Measurements from ENCODE around the gene FSIP1.

Gene FSIP1

DNA sequence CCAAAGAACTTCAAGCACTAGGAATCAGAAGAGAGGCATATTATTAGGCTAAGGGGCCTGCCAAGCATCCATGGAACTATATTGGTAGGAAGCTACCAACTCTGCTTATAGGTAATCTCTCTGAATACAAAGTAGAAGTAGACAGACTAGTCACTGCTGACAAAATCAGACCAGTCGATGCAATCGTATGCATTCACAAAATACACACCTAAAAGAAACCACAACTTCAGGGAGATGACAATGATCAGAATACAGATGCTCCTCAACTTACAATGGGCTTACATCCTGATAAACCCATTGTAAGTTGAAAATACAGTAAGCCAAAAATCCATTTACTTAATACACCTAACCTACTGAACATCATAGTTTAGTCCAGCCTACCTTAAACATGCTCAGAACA, 94.7 kb downstream of the FSIP1 start:
- no peak for DNase-seq (ENCODE audit: low read depth, low spot score)
- POLR2A ChIA-PET: no interaction called here
- TF ChIP-seq, protein P1, sequence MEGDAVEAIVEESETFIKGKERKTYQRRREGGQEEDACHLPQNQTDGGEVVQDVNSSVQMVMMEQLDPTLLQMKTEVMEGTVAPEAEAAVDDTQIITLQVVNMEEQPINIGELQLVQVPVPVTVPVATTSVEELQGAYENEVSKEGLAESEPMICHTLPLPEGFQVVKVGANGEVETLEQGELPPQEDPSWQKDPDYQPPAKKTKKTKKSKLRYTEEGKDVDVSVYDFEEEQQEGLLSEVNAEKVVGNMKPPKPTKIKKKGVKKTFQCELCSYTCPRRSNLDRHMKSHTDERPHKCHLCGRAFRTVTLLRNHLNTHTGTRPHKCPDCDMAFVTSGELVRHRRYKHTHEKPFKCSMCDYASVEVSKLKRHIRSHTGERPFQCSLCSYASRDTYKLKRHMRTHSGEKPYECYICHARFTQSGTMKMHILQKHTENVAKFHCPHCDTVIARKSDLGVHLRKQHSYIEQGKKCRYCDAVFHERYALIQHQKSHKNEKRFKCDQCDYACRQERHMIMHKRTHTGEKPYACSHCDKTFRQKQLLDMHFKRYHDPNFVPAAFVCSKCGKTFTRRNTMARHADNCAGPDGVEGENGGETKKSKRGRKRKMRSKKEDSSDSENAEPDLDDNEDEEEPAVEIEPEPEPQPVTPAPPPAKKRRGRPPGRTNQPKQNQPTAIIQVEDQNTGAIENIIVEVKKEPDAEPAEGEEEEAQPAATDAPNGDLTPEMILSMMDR (IDR thresholded peaks at IDR 0.05; ENCODE audit: insufficient read depth, low read length, missing control alignments): no peak
- CTCF ChIA-PET: interaction anchor here (1.1 to 11.8 kb wide), 3 partner anchors 12 to 84 kb away, joined by 3 to 288 read pairs (median 48); no protein-coding TSS in a partner anchor
- H3K4me3 ChIP-seq (ENCODE audit: low read depth, low read length): no peak overlapping the region

DNA sequence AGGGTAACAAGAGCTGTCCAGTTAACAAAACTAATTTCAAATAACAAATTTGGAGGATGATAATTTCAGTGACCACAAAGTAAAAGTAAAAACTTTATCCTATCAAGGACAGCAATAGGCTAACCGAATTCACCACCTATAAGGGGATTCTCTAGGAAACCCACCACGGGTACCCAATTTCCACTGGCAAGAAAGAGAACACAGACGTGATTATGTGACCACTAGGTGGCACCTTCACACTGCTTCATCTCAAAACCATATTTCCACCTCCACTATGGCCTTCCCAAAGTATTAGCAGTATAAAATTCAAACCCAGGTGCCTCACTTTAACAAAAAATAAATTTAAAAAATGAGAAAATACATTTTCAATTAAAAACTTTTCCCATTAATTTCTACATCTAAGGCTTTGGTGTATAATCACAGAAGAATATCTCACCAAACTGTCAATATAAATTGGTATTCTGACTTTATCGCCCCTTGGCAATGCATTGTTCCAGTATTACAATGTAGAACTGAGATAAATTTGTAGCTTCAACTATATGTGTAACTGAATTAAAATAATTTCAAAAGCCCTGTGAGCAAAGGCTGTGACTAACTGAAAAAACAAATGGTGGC, 96.5 kb downstream of the FSIP1 start:
- TF ChIP-seq, protein P1 (IDR thresholded peaks at IDR 0.05; ENCODE audit: insufficient read depth, low read length, missing control alignments): peak; percentile 69
- POLR2A ChIA-PET: no interaction called here
- CTCF ChIA-PET: interaction anchor here (0.7 to 11.8 kb wide), 42 partner anchors 9 to 544 kb away, joined by 3 to 288 read pairs (median 4); partner anchors contain the start of gene FSIP1
- no peak overlapping the region for H3K4me3 ChIP-seq (ENCODE audit: low read depth, low read length)
- no peak for DNase-seq (ENCODE audit: low read depth, low spot score)

DNA sequence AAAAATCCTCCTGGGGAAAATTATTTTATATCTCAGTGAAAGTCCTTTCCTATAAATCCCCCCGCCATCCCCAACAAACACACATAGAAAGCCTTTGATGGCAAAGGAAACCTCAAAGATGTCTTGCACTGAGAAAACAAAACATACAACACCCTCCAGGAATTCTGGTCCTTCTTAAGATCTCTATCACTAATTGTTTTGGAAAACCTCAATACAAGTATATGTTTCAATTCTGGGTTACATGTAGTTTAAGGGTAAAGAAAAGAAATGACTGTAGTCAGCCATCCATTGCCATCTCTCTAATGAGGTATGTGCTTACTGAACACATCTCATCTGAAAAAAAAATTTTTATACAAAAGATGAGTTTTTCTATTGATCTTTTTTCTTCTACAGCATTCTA, 97.3 kb downstream of the FSIP1 start:
- H3K4me3 ChIP-seq (ENCODE audit: low read depth, low read length): no peak overlapping the region
- ChIA-PET POLR2A (no interaction called here), CTCF (interaction anchor here (0.7 to 11.8 kb wide), 35 partner anchors 8 to 977 kb away, joined by 3 to 288 read pairs (median 5); partner anchors contain the start of gene FSIP1)
- TF ChIP-seq, protein P1 (IDR thresholded peaks at IDR 0.05; ENCODE audit: insufficient read depth, low read length, missing control alignments): no peak
- DNase-seq (ENCODE audit: low read depth, low spot score): no peak

DNA sequence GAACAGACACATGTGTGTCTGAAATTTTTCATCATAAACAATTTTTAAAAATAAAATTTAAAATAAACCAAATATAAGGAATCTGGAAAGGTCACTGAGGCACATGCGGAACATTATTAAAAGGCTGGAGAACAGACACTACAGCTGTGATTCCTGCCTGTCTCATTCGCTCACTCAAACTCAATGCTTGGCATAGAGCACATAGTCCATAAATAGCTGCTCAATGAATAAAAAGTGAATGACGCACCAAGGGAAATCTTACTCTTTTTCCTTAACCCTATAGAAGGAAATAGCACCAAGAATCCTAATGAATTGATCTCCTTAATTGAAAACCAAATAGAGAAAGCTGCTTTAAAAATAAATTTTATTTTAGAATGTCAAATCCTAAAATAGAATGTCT, 98.4 kb downstream of the FSIP1 start:
- POLR2A ChIA-PET: no interaction called here
- CTCF ChIA-PET: interaction anchor here (1.0 to 11.8 kb wide), 9 partner anchors 8 to 103 kb away, joined by 3 to 288 read pairs (median 3); partner anchors contain the start of gene FSIP1
- no peak overlapping the region for H3K4me3 ChIP-seq (ENCODE audit: low read depth, low read length)
- TF ChIP-seq, protein P1 (IDR thresholded peaks at IDR 0.05; ENCODE audit: insufficient read depth, low read length, missing control alignments): no peak
- no peak for DNase-seq (ENCODE audit: low read depth, low spot score)

DNA sequence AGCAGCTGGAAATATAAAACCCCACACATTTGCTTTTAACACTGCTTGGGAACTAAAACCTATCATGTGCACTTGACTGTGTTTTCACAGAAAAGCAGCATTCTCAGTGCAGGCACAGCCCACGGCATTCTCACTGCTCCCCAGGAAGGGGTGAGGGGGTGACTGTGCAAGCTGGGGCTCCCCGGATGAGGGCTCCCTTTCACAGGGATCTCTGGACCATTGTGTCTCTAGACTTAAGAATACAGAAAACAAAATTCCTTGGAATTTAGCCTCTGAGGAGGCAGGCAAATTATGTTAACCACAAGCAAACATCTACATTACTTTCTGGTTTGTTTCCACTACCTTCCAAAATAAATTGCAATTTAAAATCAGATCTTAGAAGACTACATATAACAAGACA, 100.3 kb downstream of the FSIP1 start:
- ChIA-PET POLR2A (no interaction called here), CTCF (interaction anchor here (1.1 to 11.8 kb wide), 3 partner anchors 25 to 74 kb away, joined by 3 to 288 read pairs (median 3); no protein-coding TSS in a partner anchor)
- DNase-seq (ENCODE audit: low read depth, low spot score): peak; percentile 44

DNA sequence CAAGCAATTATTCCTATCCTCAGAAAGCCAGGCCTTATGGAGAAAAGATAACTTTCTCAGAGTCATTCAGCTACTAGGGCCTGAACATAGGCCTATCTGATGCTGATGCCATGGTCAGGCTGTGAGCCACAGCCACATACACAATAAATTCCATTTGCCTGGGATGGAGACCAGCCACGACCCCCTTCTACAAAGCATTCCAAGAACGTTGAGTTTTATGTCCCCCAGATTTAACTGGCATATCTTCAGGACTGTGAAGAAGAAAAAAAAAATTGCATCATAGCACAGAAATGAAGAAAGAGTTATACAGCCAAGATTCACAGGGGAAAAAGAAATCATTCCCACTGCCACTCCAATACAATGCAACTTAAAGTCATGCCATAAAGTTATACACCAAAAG, 101.8 kb downstream of the FSIP1 start:
- peak; percentile 80 for DNase-seq (ENCODE audit: low read depth, low spot score)
- CTCF ChIA-PET: interaction anchor here (1.3 to 11.8 kb wide), 2 partner anchors 57 to 75 kb away, joined by 7 to 288 read pairs; no protein-coding TSS in a partner anchor

More for the DNA sequence above, 100.3 kb downstream of the FSIP1 start:
- TF ChIP-seq, protein P1 (IDR thresholded peaks at IDR 0.05; ENCODE audit: insufficient read depth, low read length, missing control alignments): no peak
- no peak overlapping the region for H3K4me3 ChIP-seq (ENCODE audit: low read depth, low read length)

More for the DNA sequence above, 101.8 kb downstream of the FSIP1 start:
- POLR2A ChIA-PET: interaction anchor here (1.0 to 1.1 kb wide), 2 partner anchors 14 to 77 kb away, joined by 3 read pairs; no protein-coding TSS in a partner anchor
- TF ChIP-seq, protein P1 (IDR thresholded peaks at IDR 0.05; ENCODE audit: insufficient read depth, low read length, missing control alignments): no peak
- H3K4me3 ChIP-seq (ENCODE audit: low read depth, low read length): no peak overlapping the region
